ENCODE results near the gene MX2. TPM values are rescaled to one million over a fixed set of nuclear protein-coding genes. Genes with fewer than 3 reads are reported as not detected.

MX2 gene
- total and polyA plus RNA-seq, 7 experiments from 2014 or later = 46.7 to 116 (median 99.8) TPM

DNA sequence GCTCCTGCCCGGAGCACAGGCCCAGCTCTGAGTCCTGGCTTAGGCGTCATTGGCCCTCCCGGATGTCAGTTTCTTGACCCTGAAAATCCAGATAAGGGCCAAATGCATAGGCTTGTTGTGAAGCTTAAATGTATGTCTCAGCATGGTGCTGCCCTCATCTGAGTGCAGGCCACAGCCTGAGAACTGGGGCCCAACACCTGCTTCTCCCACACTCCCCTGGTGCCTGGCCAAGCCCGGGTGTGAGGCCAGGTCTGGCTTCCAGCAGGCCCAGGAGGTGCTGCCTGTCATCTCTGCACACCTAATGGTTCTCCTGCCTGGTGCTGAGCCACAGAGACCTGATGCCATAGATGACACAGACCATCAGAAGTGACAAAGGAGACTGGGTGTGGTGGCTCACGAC is 14.0 kb downstream of the MX2 start:
- ChIA-PET CTCF (no interaction called here), POLR2A (no interaction called here)
- Mint-ChIP-seq H3K27me3 (no peaks in the 10 kb centered on the region), H3K9me3 (no peaks in the 10 kb centered on the region), H3K4me3 (no peak overlapping the region), H3K27ac (peak overlapping the region in 1 of 9 donors; percentile 30), H3K4me1 (peaks cover 16 to 53% (median 39%) of the 10 kb centered on the region in 7 donors), H3K36me3 (peaks cover 6 to 34% (median 9%) of the 10 kb centered on the region in 5 donors)
- DNase-seq (no peak), ATAC-seq (no peak)
- Histone ChIP-seq H3K9me3 (ENCODE audit: control insufficient read depth in 2 of 3, low read length in 3 of 3) (no peaks in the 10 kb centered on the region), H3K4me1 (ENCODE audit: control insufficient read depth in 2 of 2, insufficient read depth in 2 of 2, low read length in 2 of 2) (peaks cover 16 to 25% of the 10 kb centered on the region in 2 donors), H3K27ac (ENCODE audit: low read depth, low read length) (no peak overlapping the region), H3K27me3 (ENCODE audit: control insufficient read depth in 2 of 2, insufficient read depth in 2 of 2, low read length in 2 of 2) (no peaks in the 10 kb centered on the region), H3K36me3 (ENCODE audit: control insufficient read depth in 2 of 3, insufficient read depth in 3 of 3, low read length in 3 of 3) (peaks cover 0 to 65% (median 3%) of the 10 kb centered on the region in 3 experiments), H3K4me3 (ENCODE audit: low read length) (no peak overlapping the region)
- intact Hi-C loops (cut with micrococcal nuclease) = no loop called here

DNA sequence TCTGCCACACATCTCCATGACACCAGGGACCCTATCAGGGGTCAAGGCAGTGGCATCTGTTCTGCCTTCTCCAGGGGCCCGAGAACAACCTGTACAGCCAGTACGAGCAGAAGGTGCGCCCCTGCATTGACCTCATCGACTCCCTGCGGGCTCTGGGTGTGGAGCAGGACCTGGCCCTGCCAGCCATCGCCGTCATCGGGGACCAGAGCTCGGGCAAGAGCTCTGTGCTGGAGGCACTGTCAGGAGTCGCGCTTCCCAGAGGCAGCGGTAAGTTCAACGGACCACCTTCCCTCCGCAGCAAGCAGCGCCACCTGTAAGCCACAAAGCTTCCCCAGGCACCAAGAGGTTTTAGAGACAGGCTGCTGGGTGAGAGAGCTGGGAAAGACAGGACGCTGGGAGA is 15.9 kb downstream of the MX2 start:
- Histone ChIP-seq H3K27ac (ENCODE audit: low read depth, low read length) (no peak overlapping the region), H3K4me1 (ENCODE audit: control insufficient read depth in 2 of 2, insufficient read depth in 2 of 2, low read length in 2 of 2) (peaks cover 4 to 8% of the 10 kb centered on the region in 2 donors), H3K36me3 (ENCODE audit: control insufficient read depth in 2 of 3, insufficient read depth in 3 of 3, low read length in 3 of 3) (peaks cover 0 to 82% (median 3%) of the 10 kb centered on the region in 3 experiments), H3K27me3 (ENCODE audit: control insufficient read depth in 2 of 2, insufficient read depth in 2 of 2, low read length in 2 of 2) (no peaks in the 10 kb centered on the region), H3K9me3 (ENCODE audit: control insufficient read depth in 2 of 3, low read length in 3 of 3) (no peaks in the 10 kb centered on the region), H3K4me3 (ENCODE audit: low read length) (no peak overlapping the region)
- H3K4me3 Mint-ChIP-seq = no peak overlapping the region
- ATAC-seq (no peak), DNase-seq (no peak)
- no peaks in the 10 kb centered on the region for H3K27me3 Mint-ChIP-seq
- CTCF ChIA-PET = no interaction called here
- H3K27ac Mint-ChIP-seq = peak overlapping the region in 3 of 9 donors; percentile 25 to 63 (median 36)
- H3K4me1 Mint-ChIP-seq = peaks cover 3 to 35% (median 23%) of the 10 kb centered on the region in 7 donors
- H3K36me3 Mint-ChIP-seq = peaks cover 8 to 43% (median 16%) of the 10 kb centered on the region in 5 donors
- intact Hi-C loops (cut with micrococcal nuclease) = no loop called here
- H3K9me3 Mint-ChIP-seq = no peaks in the 10 kb centered on the region
- POLR2A ChIA-PET = no interaction called here

DNA sequence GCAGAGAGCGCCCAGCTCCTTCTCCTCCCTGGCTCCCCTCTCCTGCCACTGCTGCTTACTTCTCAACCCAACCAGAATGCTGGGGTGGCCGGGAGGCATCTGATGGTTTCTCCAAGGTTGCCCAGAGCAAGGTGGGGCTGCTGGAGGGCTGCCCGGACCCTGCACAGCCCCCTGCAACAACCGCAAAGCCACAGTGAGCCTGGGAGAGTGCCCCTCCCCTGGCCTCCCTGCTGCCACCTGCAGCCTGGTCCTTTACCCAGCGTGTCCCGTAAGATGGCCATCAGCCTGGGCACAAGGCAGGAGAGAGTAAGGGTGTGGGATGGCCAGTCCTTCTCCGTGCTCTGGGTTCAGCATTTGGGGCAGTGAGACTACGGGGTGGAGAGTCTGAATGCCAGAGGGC is 17.0 kb downstream of the MX2 start:
- ChIA-PET POLR2A (interaction anchor here (0.9 kb wide), 1 partner anchor 17 kb away, joined by 3 read pairs; the partner anchor contains the start of gene MX2), CTCF (no interaction called here)
- no peak for ATAC-seq
- Mint-ChIP-seq H3K27ac (no peak overlapping the region), H3K4me3 (no peak overlapping the region), H3K36me3 (peaks cover 8 to 50% (median 17%) of the 10 kb centered on the region in 5 donors), H3K4me1 (peaks cover 3 to 24% (median 16%) of the 10 kb centered on the region in 7 donors), H3K27me3 (no peaks in the 10 kb centered on the region), H3K9me3 (no peaks in the 10 kb centered on the region)
- intact Hi-C loops (cut with micrococcal nuclease) = no loop called here
- H3K27ac ChIP-seq (ENCODE audit: low read depth, low read length) = no peak overlapping the region
- no peak for DNase-seq
- no peak overlapping the region for H3K4me3 ChIP-seq (ENCODE audit: low read length)
- no peaks in the 10 kb centered on the region for H3K9me3 ChIP-seq (ENCODE audit: control insufficient read depth in 2 of 3, low read length in 3 of 3)
- H3K4me1 ChIP-seq (ENCODE audit: control insufficient read depth in 2 of 2, insufficient read depth in 2 of 2, low read length in 2 of 2) = no peaks in the 10 kb centered on the region
- H3K27me3 ChIP-seq (ENCODE audit: control insufficient read depth in 2 of 2, insufficient read depth in 2 of 2, low read length in 2 of 2) = no peaks in the 10 kb centered on the region
- H3K36me3 ChIP-seq (ENCODE audit: control insufficient read depth in 2 of 3, insufficient read depth in 3 of 3, low read length in 3 of 3) = peaks cover 0 to 91% (median 7%) of the 10 kb centered on the region in 3 experiments

DNA sequence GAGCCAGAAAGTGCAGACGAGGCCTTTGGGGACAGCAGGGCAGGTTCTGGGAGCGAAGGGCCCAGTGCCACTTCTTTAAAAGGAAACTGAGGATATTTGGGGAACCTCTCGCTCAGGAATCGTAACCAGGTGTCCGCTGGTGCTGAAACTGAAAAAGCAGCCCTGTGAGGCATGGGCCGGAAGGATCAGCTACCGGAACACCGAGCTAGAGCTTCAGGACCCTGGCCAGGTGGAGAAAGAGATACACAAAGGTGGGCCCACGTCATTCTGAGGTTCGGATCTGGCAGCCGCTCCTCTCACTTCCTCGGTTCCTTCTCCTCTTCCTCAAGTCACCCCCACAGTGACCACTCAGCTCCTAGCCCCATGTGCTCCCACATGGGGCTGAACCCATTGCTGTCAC is 18.1 kb downstream of the MX2 start:
- no peak for DNase-seq
- CTCF ChIA-PET = interaction anchor here (1.2 kb wide), 1 partner anchor 96 kb away, joined by 4 read pairs; no protein-coding TSS in a partner anchor
- Histone ChIP-seq H3K4me1 (ENCODE audit: control insufficient read depth in 2 of 2, insufficient read depth in 2 of 2, low read length in 2 of 2) (no peaks in the 10 kb centered on the region), H3K27ac (ENCODE audit: low read depth, low read length) (no peak overlapping the region), H3K9me3 (ENCODE audit: control insufficient read depth in 2 of 3, low read length in 3 of 3) (no peaks in the 10 kb centered on the region), H3K4me3 (ENCODE audit: low read length) (no peak overlapping the region), H3K27me3 (ENCODE audit: control insufficient read depth in 2 of 2, insufficient read depth in 2 of 2, low read length in 2 of 2) (no peaks in the 10 kb centered on the region), H3K36me3 (ENCODE audit: control insufficient read depth in 2 of 3, insufficient read depth in 3 of 3, low read length in 3 of 3) (peaks cover 0 to 89% (median 7%) of the 10 kb centered on the region in 3 experiments)
- Mint-ChIP-seq H3K36me3 (peaks cover 7 to 53% (median 17%) of the 10 kb centered on the region in 5 donors), H3K27me3 (no peaks in the 10 kb centered on the region), H3K9me3 (no peaks in the 10 kb centered on the region), H3K4me3 (peak overlapping the region in 1 of 10 donors; percentile 25), H3K27ac (peak overlapping the region in 1 of 9 donors; percentile 28), H3K4me1 (peaks cover 2 to 17% (median 8%) of the 10 kb centered on the region in 7 donors)
- intact Hi-C loops (cut with micrococcal nuclease) = no loop called here
- ATAC-seq = no peak
- POLR2A ChIA-PET = no interaction called here

DNA sequence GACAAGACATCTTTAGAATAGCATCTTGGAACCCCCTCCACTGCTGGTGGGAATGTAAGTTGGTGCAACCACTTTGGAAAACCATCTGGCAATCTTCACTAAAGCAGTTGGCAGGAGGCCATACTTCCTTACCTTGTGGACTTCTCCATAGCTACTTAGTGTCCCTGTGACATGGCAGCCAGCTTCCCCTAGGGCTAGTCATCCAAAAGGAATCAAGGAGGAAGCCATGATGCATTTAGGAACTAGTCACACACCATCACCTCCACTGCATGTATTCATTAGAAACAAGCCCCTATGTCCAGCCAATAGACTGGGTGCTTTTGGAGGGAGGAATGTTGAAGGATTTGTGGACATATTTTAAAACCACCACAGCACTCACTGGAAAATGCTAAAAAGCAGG is 19.9 kb downstream of the MX2 start:
- ATAC-seq (no peak), DNase-seq (no peak)
- H3K27ac Mint-ChIP-seq = no peak overlapping the region
- H3K9me3 ChIP-seq (ENCODE audit: control insufficient read depth in 2 of 3, low read length in 3 of 3) = no peaks in the 10 kb centered on the region
- peaks cover 0 to 12% (median 2%) of the 10 kb centered on the region in 7 donors for H3K4me1 Mint-ChIP-seq
- intact Hi-C loops (cut with micrococcal nuclease) = no loop called here
- ChIA-PET POLR2A (no interaction called here), CTCF (interaction anchor here (1.6 kb wide), 1 partner anchor 99 kb away, joined by 3 read pairs; no protein-coding TSS in a partner anchor)
- H3K27me3 Mint-ChIP-seq = no peaks in the 10 kb centered on the region
- no peak overlapping the region for H3K4me3 Mint-ChIP-seq
- H3K4me1 ChIP-seq (ENCODE audit: control insufficient read depth in 2 of 2, insufficient read depth in 2 of 2, low read length in 2 of 2) = no peaks in the 10 kb centered on the region
- H3K4me3 ChIP-seq (ENCODE audit: low read length) = no peak overlapping the region
- H3K9me3 Mint-ChIP-seq = no peaks in the 10 kb centered on the region
- peaks cover 13 to 58% (median 23%) of the 10 kb centered on the region in 5 donors for H3K36me3 Mint-ChIP-seq
- no peaks in the 10 kb centered on the region for H3K27me3 ChIP-seq (ENCODE audit: control insufficient read depth in 2 of 2, insufficient read depth in 2 of 2, low read length in 2 of 2)
- H3K36me3 ChIP-seq (ENCODE audit: control insufficient read depth in 2 of 3, insufficient read depth in 3 of 3, low read length in 3 of 3) = peaks cover 0 to 83% (median 7%) of the 10 kb centered on the region in 3 experiments
- no peak overlapping the region for H3K27ac ChIP-seq (ENCODE audit: low read depth, low read length)

DNA sequence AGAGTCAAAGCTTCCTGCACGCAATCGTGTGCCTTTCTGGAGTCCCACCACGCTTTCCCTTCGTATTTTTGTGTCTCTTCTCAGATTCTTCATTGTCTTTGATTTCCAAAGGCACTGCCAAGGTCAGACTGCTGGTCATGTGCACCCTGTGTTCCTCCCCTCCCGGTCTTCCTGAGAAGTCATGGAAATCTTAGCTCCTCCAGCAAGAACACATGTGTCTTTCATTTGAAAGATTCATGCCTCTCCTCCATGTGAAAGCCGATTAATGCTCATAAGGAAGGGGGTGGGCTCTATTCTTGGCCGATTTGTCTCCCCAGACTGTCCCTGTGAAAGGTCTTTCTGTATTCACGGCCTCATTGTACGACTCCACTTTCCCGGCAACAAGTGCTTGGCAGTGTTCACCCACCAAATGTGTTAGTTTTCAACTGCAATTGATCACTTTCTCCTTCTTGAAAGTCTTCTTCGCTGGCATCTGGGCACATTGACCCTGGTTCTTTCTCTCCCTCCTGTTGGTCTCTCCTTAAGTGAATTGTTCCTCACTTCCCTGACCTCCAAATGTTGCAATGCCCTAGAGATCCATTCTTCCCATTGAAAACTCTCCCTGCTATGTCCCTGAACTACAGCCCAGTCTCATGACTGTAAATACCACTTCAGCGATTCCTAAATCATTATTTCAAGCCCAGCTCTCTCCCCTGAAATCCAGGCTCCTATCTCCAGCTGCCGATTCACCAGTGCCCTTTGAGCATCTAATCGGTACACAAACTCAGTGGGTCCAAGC is 25.4 kb downstream of the MX2 start:
- no peak overlapping the region for H3K4me3 ChIP-seq (ENCODE audit: low read length)
- intact Hi-C loops (cut with micrococcal nuclease) = no loop called here
- DNase-seq (no peak), ATAC-seq (no peak)
- no peaks in the 10 kb centered on the region for H3K9me3 ChIP-seq (ENCODE audit: control insufficient read depth in 2 of 3, low read length in 3 of 3)
- no peaks in the 10 kb centered on the region for H3K9me3 Mint-ChIP-seq
- H3K27ac ChIP-seq (ENCODE audit: low read depth, low read length) = no peak overlapping the region
- peaks cover 0 to 20% (median 3%) of the 10 kb centered on the region in 7 donors for H3K4me1 Mint-ChIP-seq
- no peak overlapping the region for H3K4me3 Mint-ChIP-seq
- CTCF ChIA-PET = no interaction called here
- peak overlapping the region in 6 of 9 donors; percentile 1 to 76 (median 34) for H3K27ac Mint-ChIP-seq
- no peaks in the 10 kb centered on the region for H3K27me3 ChIP-seq (ENCODE audit: control insufficient read depth in 2 of 2, insufficient read depth in 2 of 2, low read length in 2 of 2)
- POLR2A ChIA-PET = interaction anchor here (1.0 kb wide), 1 partner anchor 17 kb away, joined by 3 read pairs; no protein-coding TSS in a partner anchor
- no peaks in the 10 kb centered on the region for H3K4me1 ChIP-seq (ENCODE audit: control insufficient read depth in 2 of 2, insufficient read depth in 2 of 2, low read length in 2 of 2)
- peaks cover 7 to 82% (median 12%) of the 10 kb centered on the region in 3 experiments for H3K36me3 ChIP-seq (ENCODE audit: control insufficient read depth in 2 of 3, insufficient read depth in 3 of 3, low read length in 3 of 3)
- H3K27me3 Mint-ChIP-seq = no peaks in the 10 kb centered on the region
- H3K36me3 Mint-ChIP-seq = peaks cover 28 to 60% (median 33%) of the 10 kb centered on the region in 5 donors

All from naive thymus-derived CD4-positive, alpha-beta T cell (primary cell).